Activated CD4-positive, alpha-beta T cell treated with anti-CD3 and anti-CD28 coated beads for 1 hour (primary cell): ENCODE measurements around the gene OVOL3.
"Not testable (repeated sequence)": the region's sequence is repeated elsewhere in the genome, so short reads cannot be mapped to it uniquely, and the experiment has no call there.

Source experiments
- DNase-seq: peaks from one replicate; pipeline ENCODE4 v3.0.0-alpha.2; 2020

Gene OVOL3

DNA sequence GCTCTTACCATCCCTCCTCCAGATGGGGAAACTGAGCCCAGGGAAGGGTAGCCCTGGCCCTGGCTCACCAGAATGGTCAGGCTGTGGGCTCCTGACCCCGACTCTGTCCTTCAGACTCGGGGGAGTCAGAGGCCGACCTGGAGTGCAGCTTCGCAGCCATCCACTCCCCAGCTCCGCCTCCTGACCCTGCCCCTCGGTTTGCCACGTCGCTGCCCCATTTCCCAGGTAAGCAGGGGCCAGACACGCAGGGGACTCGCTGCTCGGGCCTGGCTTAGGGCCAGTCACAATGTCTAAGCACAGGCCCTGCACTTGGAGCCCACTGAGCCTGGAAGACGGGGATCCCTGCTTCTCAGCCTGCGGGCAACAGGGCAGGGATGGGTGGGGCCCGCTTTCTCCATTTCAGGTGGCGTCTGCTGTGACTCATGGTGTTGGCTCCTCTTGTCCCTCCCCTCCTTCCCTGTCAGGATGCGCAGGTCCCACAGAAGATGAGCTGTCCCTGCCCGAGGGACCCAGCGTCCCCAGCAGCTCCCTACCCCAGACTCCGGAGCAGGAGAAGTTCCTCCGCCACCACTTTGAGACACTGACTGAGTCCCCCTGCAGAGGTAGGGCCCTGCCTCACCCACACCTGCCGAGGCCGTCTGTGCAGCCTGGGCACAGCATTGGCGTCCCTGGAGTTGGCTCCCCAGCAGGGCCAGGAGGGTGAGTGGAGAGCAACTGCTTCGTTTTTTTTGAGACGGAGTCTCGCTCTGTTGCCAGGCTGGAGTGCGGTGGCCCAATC lies 9.2 kb upstream of the OVOL3 start:
- no peak for DNase-seq

DNA sequence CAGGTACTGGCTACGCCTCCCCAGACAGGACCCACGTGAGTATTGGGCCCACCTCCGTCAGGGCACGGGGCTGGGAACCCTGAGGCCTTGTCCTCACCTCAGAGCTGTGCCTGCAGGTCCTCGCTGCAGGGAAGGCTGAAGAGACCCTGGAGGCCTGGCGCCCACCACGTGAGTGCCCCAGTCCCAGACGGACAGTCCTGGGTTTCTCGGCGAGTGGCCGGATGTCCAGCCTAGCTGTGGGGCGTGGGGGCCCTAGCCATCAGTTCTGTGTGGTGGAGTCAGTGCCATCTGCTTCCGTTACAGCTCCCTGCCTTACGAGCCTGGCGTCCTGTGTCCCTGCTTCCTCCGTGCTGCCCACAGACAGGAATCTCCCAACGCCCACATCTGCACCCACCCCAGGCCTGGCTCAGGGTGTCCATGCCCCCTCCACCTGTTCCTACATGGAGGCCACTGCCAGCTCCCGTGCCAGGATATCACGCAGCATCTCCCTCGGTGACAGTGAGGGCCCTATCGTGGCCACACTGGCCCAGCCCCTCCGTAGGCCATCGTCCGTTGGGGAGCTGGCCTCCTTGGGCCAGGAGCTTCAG lies 7.8 kb upstream of the OVOL3 start:
- no peak for DNase-seq

DNA sequence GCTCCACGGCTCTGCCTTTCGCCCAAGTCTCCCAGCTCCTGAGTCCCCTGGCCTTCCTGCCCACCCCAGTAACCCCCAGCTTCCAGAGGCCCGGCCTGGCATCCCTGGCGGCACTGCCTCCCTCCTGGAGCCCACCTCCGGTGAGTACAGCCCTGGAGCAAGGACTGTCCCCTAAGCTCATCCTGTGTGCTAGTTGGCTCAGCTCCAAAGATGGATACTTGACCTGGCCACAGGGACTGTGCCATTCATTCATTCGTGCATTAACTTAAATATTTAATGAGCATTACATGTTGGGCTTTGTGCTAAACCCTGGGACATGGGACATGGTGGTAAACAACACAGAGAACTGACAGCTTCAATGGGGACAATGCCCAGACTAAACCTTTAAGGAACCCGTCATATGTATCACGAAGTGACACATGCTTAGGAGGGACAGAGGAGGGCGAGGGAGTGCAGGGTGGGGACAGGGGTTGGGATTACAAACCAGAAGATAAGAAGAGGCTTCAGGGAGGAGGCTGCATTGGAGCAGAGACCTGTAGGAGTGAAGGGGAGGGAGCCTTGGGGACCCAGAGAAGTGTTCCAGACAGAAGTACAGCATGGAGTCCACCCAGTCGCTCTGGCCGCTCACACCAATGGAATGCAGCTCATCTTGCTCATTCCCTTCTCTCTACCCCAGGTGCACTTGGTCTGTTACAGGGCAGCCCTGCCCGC lies 6.9 kb upstream of the OVOL3 start:
- DNase-seq: no peak

DNA sequence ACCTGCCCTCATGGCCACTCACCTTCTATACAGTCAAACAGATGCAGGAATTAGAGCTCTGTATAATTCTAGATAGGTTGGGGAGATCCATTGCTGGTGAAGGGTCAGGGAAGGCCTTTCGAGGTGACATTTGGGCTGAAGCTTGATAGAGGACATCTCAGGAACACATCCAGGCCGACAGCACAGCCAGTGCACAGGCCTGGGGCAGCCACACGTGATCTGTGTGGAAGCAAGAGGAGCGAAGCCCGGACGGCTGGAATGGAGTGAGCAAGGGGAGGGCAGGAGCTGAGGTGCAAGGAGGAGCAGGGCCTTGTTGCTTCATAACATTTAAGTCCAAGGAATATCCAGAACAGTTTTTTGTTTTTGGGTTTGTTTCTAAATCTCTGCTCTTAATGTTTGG lies 4.5 kb upstream of the OVOL3 start:
- no peak for DNase-seq

DNA sequence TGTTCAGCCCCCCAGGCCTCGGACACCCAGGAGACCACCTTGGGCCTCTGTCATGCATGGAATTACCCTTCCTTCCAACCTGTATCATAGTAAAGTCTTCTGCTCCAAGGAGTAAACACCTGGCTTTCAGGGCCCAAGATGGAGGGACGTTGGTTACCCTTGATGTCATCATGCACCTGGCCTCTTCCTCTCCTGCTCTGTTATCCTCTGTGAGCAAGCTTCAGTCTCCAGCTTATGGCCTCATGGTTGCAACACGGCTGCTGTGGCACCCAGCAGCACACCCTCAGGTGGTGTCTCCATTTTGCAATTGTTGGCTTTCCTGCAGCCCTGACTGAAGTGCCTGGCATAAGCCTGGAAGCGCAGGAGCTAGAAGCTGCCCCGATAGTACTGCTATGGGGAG lies 4.0 kb upstream of the OVOL3 start:
- DNase-seq: no peak

DNA sequence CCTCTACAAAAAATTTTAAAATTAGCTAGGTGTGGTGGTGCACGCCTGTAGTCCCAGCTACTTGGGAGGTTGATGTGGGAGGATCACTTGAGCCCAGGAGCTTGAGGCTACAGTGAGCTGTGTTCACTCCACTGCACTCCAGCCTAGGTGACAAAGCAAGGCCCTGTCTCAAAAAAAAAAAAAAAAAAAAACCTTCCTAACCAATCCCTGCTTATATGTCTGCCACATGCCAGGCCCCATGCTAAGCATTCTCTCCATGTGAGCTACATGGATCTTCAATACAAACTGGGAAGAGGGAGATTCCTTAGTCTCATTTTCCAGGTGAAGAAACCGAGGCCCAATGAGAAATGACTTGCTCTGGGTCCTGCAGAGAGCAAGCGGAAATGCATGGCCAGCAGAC lies 2.3 kb upstream of the OVOL3 start:
- DNase-seq: no peak

DNA sequence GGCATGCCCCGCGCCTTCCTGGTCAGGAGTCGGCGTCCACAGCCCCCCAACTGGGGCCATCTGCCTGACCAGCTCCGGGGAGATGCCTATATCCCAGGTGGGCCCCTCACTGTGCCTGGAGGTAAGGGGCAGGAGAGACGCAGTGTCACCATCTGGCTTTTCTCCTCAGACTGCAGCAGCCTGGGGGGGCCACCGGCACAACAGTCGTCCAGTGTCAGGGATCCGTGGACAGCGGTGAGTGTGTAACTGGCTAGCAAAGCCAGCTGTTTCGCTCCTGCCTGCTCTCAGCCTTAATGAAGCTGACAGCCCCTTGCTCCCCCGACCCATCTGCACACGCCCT lies 227 bp downstream of the OVOL3 start:
- no peak for DNase-seq

DNA sequence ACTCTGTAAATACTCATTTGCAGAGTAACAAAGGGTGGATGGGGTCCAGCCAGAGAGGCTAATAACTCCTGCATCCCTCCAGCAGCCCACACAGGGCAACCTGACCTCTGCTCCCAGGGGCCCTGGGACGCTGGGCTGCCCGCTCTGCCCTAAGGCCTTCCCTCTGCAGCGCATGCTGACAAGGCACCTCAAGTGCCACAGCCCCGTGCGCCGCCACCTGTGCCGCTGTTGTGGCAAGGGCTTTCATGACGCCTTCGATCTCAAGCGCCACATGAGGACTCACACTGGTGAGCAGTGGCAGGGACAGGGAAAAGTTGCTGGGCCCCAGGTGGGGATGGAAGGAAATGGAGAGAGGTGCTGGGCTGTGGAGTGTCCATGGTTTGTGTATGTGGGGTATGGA lies 1.7 kb downstream of the OVOL3 start:
- no peak for DNase-seq

DNA sequence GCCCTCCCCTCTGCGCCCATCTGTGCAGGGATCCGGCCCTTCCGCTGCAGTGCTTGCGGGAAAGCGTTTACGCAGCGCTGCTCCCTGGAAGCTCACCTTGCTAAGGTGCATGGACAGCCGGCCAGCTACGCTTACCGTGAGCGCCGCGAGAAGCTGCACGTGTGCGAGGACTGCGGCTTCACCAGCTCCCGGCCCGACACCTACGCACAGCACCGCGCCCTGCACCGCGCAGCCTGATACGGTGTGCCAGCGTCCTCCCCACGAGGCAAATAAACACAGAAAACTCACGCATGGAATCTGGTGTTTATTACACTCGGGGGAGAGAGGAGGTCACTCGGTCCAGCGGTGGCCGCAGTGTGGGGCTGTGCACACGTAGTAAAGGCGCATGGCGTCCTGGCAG lies 2.5 kb downstream of the OVOL3 start:
- DNase-seq: no peak

DNA sequence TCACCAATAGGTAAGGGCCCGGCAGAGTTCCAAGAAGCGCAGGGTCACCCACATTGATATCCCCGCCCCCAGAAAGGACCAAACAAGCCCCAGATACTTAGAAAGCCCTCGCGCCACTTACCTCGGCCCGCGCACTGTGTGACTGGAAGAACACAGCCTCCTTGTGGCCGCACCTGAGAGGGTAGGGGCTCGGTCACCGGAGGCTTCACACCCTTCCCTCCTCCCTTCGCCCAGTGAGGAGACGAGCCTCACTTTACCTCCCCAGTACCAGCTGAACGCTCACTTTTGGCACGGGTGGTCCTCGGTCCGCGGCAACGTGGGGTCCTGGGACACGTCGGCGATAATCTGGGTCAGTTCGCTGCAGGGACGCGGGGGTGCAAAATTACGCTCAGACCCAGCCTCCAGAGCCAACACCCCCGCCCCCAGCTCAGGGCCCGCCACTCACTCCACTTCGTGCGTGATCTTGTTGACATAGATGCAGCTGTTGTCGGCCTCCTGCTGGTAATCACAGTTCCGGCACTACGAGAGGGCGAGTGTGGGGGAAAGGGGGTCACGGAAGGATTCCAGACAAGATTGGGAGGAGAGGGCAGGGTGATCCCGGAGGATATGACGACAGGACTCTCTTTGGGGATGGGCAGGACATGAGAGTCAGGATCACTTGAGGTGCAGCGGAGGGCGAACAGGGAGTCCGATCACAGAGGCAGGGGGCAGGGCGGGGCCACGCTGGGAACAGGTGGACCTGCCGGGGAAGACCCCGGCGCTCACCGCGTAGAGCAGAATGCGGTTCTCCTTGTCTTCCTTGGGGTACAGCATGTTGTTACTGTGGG lies 3.2 kb downstream of the OVOL3 start:
- DNase-seq: no peak

DNA sequence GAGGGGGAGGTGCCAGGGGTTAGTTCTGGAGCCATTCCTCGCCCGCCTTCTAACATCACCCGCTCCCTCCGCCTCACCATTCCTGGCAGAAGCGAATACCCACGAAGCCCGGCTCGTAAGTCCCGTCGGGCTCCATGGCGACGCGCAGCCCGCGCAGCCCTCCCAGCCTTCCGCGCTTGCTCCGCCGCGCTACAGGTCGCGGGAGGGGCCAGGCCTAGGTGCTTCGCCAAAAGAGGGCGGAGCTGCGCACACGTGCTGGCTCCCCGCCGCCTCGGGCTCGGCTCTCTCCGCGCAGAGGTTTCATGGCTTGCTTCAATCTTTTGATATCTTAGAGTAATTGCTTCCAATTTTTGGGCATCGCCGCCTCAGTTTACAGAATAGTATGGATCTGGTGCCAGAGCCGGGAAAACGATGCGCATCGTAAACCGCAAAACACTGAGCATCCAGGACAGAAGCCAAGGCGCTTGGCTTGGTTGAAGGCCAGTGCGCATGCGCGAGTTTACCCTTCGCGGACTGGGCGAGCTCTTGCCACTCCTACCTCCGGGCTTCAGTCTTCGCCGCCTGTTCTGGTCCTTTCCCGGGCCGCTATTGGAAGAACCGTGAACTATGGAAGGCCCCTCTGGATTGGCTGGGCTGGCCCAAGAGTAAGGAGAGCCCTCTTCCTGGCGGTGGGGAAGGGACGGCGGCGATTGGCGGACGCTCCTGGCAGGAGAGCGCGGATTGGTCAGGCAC lies 3.9 kb downstream of the OVOL3 start, which contains the start of gene POLR2I:
TSS of gene POLR2I (minus strand) at position 155 of the 732 bp plus-strand sequence. CDS start at position 136, 19 bp downstream.
- peak; percentile 98 for DNase-seq

DNA sequence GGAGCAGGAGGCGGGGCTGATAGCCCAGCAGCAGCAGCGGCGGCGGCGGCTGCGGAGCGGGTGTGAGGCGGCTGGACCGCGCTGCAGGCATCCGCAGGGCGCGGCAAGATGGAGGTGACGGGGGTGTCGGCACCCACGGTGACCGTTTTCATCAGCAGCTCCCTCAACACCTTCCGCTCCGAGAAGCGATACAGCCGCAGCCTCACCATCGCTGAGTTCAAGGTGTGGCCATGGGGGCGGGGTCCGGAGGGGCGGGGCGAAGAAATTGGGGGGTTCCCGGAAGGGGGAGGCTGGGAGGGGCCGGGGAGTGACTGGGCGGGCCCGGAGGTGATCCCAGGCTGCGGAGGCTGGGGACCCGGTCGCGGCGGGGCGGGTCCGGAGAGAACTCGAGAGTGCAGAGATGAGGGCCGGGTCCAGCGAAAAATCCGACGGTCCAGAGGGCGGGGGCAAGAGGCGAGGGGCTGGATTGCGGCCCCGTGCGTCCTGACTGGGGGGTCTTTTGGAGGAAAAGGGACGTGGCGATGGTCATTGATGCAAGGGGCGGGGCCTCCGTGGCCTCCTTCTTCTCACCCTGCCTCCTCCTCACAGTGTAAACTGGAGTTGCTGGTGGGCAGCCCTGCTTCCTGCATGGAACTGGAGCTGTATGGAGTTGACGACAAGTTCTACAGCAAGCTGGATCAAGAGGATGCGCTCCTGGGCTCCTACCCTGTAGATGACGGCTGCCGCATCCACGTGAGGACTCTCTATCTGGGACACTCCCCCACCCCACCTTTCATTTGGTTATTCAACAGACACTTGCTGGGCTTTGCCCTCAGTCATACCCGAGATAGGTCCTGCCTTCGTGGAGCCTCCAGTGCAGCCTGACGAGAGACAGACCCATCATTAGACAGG lies 4.8 kb downstream of the OVOL3 start, which contains the start of gene TBCB:
TSS of gene TBCB (plus strand) at position 16 of the 891 bp plus-strand sequence. CDS start at position 109, 93 bp downstream.
- DNase-seq: peak; percentile 80

DNA sequence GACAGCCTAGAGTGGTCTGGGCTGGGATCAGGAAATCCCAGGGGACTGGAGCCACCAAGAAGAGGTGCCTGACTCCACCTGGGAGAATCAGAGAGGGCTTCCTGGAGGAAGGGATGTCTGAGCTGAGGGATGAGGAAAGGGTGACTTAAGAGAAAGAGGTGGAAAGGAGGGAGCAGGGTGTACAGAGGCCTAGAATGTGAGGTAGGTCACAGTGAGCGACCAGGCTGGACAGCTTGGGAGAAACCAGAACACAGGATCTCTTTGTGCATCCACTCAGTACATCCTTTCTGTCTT lies 5.3 kb downstream of the OVOL3 start:
- DNase-seq: no peak

DNA sequence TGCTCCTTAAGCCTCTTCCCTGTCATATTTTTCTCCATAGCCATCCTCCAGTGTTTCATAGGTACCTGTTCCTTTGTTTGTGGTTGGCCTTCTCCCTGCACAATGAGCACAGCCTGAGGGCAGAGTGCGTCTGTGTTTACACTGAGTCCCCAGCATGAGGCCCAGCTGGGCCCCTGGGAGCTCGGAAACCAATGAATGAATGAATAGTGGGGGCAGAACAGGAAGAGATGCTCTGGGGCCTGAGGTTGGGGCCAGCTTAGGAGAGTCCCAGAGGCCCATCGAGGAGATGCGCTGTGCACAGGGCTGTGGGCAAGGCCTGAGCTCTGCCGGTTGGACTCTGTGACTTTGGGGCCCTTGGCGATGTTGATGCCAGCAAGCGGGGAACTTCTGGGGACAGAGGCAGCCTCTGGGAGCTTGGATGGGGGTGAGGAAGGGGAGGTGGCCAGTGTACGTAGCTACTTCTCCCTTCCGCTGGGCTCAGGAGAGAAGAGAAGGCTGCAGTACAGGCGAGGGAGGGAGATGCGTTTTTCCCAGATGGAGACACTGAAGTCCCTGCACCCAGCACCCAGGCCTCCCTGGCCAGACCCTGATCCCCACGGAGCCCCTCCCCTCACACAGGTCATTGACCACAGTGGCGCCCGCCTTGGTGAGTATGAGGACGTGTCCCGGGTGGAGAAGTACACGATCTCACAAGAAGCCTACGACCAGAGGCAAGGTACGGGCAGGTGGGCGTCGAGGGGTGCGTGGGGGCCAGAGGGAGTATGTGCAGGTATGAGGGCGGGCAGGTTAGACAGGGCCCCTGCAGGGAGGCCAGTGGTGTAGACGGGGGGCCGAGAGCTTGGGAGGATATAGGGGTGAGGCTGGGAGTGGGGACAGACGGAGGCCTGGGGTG lies 9.4 kb downstream of the OVOL3 start:
- DNase-seq: no peak

DNA sequence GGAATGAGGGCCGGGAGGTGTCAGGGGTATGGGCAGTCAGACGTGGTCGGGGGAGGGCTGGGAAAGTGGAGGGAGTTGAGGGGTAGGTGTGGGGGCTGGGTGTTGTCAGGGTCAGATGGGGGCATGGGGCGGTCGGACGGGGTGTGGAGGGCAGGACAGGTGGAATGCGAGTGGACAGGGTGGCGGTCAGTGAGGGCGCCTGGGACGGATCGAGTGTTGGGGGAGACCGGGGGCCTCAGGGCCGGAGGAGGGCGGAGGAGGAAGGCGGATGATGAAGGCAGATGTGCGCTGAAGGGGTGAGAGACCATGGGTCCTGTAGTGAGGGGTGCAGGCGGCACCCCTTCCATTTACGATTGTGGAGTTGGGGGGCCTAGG lies 10.0 kb downstream of the OVOL3 start:
- DNase-seq: no peak

DNA sequence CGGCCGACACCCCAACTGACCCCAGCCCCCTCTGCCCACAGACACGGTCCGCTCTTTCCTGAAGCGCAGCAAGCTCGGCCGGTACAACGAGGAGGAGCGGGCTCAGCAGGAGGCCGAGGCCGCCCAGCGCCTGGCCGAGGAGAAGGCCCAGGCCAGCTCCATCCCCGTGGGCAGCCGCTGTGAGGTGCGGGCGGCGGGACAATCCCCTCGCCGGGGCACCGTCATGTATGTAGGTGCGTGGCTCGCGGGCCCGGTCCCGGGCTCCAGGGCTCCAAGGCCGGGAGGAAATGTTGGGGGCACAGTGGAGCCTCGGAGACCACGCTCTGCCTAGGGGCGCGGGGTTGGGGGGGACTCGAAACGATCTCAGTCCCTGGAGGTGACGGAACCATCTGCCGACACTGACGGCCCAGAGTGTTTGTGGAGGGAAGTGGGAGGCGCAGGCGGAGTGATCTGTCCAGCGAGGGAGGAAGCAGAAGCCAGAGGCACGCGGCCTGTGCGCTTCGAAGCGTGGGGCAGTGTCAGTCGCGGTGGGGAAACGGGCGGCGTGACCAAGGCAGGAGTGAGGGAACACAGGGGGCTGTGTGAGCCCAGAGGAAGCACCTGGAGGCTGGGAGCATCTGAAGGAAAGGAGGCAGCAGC lies 10.7 kb downstream of the OVOL3 start:
- no peak for DNase-seq

DNA sequence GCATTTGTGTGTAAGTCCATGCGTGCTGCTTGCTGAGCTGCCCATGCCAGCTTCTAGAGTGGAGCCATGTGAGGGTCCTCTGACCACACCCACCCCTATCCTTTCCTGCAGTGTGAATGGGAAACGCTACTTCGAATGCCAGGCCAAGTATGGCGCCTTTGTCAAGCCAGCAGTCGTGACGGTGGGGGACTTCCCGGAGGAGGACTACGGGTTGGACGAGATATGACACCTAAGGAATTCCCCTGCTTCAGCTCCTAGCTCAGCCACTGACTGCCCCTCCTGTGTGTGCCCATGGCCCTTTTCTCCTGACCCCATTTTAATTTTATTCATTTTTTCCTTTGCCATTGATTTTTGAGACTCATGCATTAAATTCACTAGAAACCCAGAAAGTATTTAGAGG lies 14.6 kb downstream of the OVOL3 start:
- DNase-seq: no peak

DNA sequence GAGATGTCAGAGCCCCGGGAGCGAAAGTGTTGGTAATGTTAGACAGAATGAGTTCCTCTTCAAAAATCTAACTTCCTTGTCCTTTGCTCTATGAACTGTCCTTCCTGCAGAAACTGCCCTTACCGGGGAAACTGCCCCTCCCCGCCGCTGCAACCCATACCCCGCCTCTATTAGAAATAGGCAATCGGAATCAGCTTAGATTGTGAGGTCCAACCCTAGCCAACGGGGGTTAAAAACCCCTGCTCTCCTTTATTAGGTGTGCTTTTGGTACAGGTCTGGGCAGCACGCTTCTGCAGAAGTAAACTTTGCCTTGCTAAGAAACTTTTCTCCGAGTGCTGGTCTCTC lies 17.4 kb downstream of the OVOL3 start:
- no peak for DNase-seq

DNA sequence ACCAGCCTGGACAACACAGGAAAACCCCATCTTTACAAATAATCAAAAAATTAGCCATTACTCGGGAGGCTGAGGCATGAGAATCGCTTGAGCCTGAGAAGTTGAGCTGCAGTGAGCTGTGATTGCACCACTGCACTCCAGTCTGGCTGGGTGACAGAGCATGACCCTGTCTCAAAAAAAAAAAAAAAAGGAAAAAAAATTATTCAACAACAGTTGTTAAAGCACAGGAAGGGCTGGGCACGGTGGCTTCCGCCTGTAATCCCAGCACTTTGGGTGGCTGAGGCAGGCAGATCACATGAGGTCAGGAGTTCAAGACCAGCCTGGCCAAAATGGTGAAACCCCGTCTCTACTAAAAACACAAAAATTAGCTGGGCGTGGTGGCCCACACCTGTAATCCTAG lies 20.3 kb downstream of the OVOL3 start:
- DNase-seq: not testable (repeated sequence)

DNA sequence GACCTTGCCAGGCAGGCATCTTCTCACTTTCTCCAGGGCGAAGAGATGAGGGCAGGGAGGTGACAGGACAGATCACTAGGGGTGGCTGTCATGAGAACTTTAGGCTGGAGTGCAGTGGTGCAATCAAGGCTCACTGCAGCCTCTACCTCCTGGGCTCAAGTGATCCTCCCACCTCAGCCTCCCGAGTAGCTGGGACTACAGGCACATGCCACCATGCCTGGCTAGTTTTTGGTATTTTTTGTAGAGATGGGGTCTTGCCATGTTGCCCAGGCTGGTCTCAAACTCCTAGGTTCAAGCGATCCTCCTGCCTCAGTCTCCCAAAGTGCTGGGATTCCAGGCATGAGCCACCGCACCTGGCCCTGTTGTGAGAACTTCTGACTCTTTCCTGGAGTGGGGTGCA lies 23.9 kb downstream of the OVOL3 start:
- DNase-seq: not testable (repeated sequence)
